Activated CD8-positive, alpha-beta memory T cell treated with anti-CD3 and anti-CD28 coated beads for 36 hours (primary cell): ENCODE measurements around the gene TJAP1. TPM values are rescaled to one million over a fixed set of nuclear protein-coding genes. Genes with fewer than 3 reads are reported as not detected.
"Not testable (repeated sequence)": the region's sequence is repeated elsewhere in the genome, so short reads cannot be mapped to it uniquely, and the experiment has no call there.

Source experiments
- CTCF ChIA-PET: fragments of 350-600 bp; sonication (Branson Sonifier 250); formaldehyde crosslinking; loops from one replicate; lab custom pipeline; 2021; ENCODE audit warnings: antibody characterized with exemption; lab: Charles Lee
- POLR2A ChIA-PET: fragments of 350-600 bp; sonication (Branson Sonifier 250); formaldehyde crosslinking; loops from one replicate; lab custom pipeline; 2021; ENCODE audit warnings: antibody characterized with exemption; lab: Charles Lee
- total RNA-seq, 2 experiments: library from RNA; stranded (reverse); gene quantifications; one replicate each; pipeline ENCODE4 v1.2.3, GENCODE V29; 2021

The TJAP1 gene
- total RNA-seq, 2 experiments from 2014 or later: 42.3 to 45.8 TPM

GRCh38 chr6:43532201-43532600, 54.8 kb downstream of the TJAP1 start:
- ChIA-PET POLR2A (interaction anchor here (0.8 kb wide), 1 partner anchor 11 kb away, joined by 4 read pairs; no protein-coding TSS in a partner anchor), CTCF (no interaction called here)

- CTCF ChIA-PET: not testable (repeated sequence)
Measured at GRCh38 chr6:43538986-43539385, 61.6 kb downstream of the TJAP1 start.

GRCh38 chr6:43539409-43539808, 62.0 kb downstream of the TJAP1 start:
- POLR2A ChIA-PET, CTCF ChIA-PET: not testable (repeated sequence)

More at GRCh38 chr6:43538986-43539385, 61.6 kb downstream of the TJAP1 start:
- POLR2A ChIA-PET: not testable (repeated sequence)

- ChIA-PET CTCF (interaction anchor here (0.6 kb wide), 1 partner anchor 11 kb away, joined by 3 read pairs; no protein-coding TSS in a partner anchor), POLR2A (no interaction called here)
Measured at GRCh38 chr6:43540507-43540906, 63.1 kb downstream of the TJAP1 start.

- ChIA-PET POLR2A (interaction anchor here (0.6 kb wide), 2 partner anchors 36 to 1347 kb away, joined by 4 to 6 read pairs; partner anchors contain the start of gene GUCA1B), CTCF (no interaction called here)
Measured at GRCh38 chr6:43541774-43542471, 64.6 kb downstream of the TJAP1 start.

- CTCF ChIA-PET: no interaction called here
- POLR2A ChIA-PET: no interaction called here
Measured at GRCh38 chr6:43544461-43544860, 67.1 kb downstream of the TJAP1 start.

GRCh38 chr6:43547222-43547621, 69.9 kb downstream of the TJAP1 start:
- ChIA-PET CTCF (no interaction called here), POLR2A (no interaction called here)

Other genes with a start within 250 kb of the TJAP1 start
- gene DNPH1, start 248.1 kb upstream of the TJAP1 start, total RNA-seq: 10 to 100 TPM; 66.1 to 68.2 TPM
- under 1 TPM; 0.65 to 0.67 TPM for gene TTBK1, start 234.1 kb upstream of the TJAP1 start, total RNA-seq
- not detected for gene SLC22A7, start 179.3 kb upstream of the TJAP1 start, total RNA-seq
- gene CRIP3, start 168.7 kb upstream of the TJAP1 start, total RNA-seq: 1 to 10 TPM in 1 of 2 experiments, under 1 TPM in 1; 0.88 to 1.2 TPM
- 10 to 100 TPM; 10.6 to 11.2 TPM for gene ZNF318, start 107.9 kb upstream of the TJAP1 start, total RNA-seq
- gene ABCC10, start 50.0 kb upstream of the TJAP1 start, total RNA-seq: 10 to 100 TPM; 33.0 to 36.0 TPM
- gene DLK2, start 22.0 kb upstream of the TJAP1 start, total RNA-seq: 1 to 10 TPM; 1.2 to 1.4 TPM
- gene LRRC73, start 32.8 kb downstream of the TJAP1 start, total RNA-seq: under 1 TPM; 0.15 to 0.17 TPM
- gene YIPF3, start 39.4 kb downstream of the TJAP1 start, total RNA-seq: 10 to 100 TPM; 39.7 to 41.6 TPM
- gene POLR1C, start 39.5 kb downstream of the TJAP1 start, total RNA-seq: 100 to 1,000 TPM; 106 to 111 TPM
- 100 to 1,000 TPM; 122 to 126 TPM for gene XPO5, start 98.5 kb downstream of the TJAP1 start, total RNA-seq
- gene POLH, start 98.6 kb downstream of the TJAP1 start, total RNA-seq: 10 to 100 TPM; 35.3 to 37.0 TPM
- 10 to 100 TPM; 47.9 to 48.6 TPM for gene GTPBP2, start 151.7 kb downstream of the TJAP1 start, total RNA-seq
- gene MAD2L1BP, start 158.3 kb downstream of the TJAP1 start, total RNA-seq: 10 to 100 TPM; 25.0 to 27.5 TPM
- not detected for gene RSPH9, start 167.5 kb downstream of the TJAP1 start, total RNA-seq
- gene MRPS18A, start 210.2 kb downstream of the TJAP1 start, total RNA-seq: 10 to 100 TPM; 55.0 to 60.7 TPM